Measurements from ENCODE around the gene RTP5.
A peak's percentile ranks its signal among the peaks of the same experiment; 100 is the strongest.

The RTP5 gene

DNA sequence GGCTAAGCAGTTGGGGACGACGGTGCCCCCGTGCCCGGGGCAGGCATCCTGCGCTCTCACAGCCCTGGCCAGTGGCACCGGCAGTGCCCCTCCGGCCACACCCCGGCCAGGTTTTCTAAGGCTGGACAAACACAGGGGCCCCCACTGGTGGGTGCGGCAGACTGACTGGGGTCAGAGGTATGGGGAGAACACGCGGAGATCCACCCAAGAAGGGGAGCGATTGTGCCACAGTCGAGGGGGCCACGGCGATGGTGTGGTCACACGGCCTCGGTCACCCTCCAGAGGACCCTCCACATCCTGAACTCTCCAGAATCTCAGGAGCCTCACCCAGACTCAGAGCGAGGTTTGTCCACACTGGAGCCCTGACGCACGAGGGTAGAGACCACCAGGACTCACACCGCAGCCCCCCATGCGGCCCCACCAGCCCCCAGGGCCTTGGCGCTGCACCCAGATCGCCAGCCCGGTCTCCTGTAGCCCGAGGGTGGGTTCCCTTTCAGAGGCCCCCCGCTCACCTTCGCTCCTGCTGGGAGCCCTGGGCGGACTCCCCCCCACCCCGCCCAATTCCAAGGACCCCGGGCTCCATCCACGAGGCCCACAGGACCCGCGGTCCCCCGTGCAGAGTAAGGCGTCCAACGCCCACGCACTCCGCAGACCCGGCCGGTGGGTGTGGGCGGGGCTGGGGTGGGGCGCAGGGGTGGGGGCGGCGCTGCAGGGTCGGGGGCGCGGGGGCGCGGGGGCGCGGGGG, 26.0 kb upstream of the RTP5 start:
- peak overlapping the region; percentile 35 for H3K4me3 ChIP-seq (ENCODE audit: low read depth, low read length)
- no peak for DNase-seq (ENCODE audit: low read depth)
- TF ChIP-seq MYC (IDR thresholded peaks at IDR 0.05; ENCODE audit: low read depth, low read length) (no peak), POLR2A (IDR thresholded peaks at IDR 0.05; ENCODE audit: extremely low read depth, insufficient read length) (no peak)
- TF ChIP-seq, protein P1, sequence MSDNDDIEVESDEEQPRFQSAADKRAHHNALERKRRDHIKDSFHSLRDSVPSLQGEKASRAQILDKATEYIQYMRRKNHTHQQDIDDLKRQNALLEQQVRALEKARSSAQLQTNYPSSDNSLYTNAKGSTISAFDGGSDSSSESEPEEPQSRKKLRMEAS (IDR thresholded peaks at IDR 0.05; ENCODE audit: low read depth, low read length) = no peak
- TF ChIP-seq, protein P2, sequence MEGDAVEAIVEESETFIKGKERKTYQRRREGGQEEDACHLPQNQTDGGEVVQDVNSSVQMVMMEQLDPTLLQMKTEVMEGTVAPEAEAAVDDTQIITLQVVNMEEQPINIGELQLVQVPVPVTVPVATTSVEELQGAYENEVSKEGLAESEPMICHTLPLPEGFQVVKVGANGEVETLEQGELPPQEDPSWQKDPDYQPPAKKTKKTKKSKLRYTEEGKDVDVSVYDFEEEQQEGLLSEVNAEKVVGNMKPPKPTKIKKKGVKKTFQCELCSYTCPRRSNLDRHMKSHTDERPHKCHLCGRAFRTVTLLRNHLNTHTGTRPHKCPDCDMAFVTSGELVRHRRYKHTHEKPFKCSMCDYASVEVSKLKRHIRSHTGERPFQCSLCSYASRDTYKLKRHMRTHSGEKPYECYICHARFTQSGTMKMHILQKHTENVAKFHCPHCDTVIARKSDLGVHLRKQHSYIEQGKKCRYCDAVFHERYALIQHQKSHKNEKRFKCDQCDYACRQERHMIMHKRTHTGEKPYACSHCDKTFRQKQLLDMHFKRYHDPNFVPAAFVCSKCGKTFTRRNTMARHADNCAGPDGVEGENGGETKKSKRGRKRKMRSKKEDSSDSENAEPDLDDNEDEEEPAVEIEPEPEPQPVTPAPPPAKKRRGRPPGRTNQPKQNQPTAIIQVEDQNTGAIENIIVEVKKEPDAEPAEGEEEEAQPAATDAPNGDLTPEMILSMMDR (IDR thresholded peaks at IDR 0.05; ENCODE audit: low read depth, low read length) = no peak

DNA sequence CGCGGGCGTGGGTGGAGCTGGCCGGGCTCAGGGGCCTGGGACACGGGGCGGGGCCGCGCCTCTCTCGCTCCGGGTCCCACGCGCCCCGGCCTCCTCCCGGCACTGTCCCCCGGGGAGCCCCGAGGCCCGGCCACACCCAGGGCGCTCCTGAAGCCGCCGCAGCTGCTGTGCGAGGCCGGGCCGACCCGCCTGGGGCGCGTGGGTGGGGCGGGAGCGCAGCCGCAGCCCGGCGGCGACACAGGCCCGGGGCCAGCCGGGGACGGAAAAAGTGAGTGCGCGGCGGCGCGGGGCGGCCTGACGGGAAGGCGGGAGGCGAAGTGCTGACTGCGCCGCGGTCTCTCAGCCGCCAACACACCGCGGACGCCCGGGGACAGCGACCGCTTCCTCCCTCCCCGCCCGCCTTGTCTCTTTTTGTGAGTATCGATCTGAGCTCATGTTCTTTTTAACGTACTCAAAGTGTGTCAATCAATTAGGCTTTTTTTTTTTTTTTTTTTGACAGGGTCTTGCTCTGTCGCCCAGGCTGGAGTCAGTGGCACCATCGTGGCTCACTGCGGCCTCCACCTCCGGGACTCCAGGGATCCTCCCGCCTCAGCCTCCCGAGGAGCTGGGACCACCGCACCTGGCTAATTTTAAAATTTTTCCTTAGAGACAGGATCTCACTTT, 25.3 kb upstream of the RTP5 start:
- TF ChIP-seq, protein P1 (IDR thresholded peaks at IDR 0.05; ENCODE audit: low read depth, low read length) = 0 out of 2 replicates have a peak, but pooled peaks have one; percentile 25
- TF ChIP-seq, protein P2 (IDR thresholded peaks at IDR 0.05; ENCODE audit: low read depth, low read length) = no peak
- TF ChIP-seq POLR2A (IDR thresholded peaks at IDR 0.05; ENCODE audit: extremely low read depth, insufficient read length) = no peak
- peak; percentile 14; the same call in 1 of the 2 replicates for TF ChIP-seq MYC (IDR thresholded peaks at IDR 0.05; ENCODE audit: low read depth, low read length)
- peak; percentile 87 for DNase-seq (ENCODE audit: low read depth)
- H3K4me3 ChIP-seq (ENCODE audit: low read depth, low read length) = peak overlapping the region; percentile 25

DNA sequence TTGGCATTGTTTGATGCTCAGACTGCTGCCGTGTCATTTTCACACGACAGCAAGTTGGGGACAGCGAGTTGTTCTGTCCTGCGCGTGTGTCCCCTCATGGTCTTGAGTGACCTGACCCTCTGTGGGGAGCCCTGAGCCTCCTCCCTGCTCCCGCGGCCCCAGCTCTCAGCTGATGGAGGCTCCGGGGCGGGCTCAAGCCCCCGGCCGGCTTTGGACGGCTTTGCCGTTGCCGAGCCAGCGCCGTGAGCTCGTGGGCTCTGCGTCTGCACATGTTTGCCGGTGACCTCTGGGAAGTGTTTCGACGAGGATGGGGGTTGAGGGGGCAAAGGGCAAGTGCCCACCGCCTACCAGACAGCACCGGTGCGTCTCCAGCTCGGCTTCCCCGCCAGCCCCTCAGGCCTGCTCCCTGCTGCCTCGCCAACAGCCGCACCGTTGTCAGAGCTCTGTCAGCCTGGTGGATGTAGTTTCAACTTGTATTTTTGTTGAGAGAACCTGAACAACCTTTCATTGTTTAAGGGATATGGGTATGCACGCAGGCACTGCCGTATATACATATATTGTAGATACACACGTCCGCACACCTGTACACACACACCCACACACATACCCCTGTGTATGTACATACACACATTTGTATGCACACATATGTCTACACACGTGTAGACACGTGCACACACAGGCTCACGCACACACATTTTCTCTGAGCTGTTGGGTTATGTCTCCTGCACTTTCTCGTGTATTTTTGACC, 24.5 kb upstream of the RTP5 start:
- no peak overlapping the region for H3K4me3 ChIP-seq (ENCODE audit: low read depth, low read length)
- peak; percentile 8 for DNase-seq (ENCODE audit: low read depth)
- TF ChIP-seq MYC (IDR thresholded peaks at IDR 0.05; ENCODE audit: low read depth, low read length) = no peak
- no peak for TF ChIP-seq POLR2A (IDR thresholded peaks at IDR 0.05; ENCODE audit: extremely low read depth, insufficient read length)
- TF ChIP-seq, protein P2 (IDR thresholded peaks at IDR 0.05; ENCODE audit: low read depth, low read length) = no peak
- TF ChIP-seq, protein P1 (IDR thresholded peaks at IDR 0.05; ENCODE audit: low read depth, low read length) = no peak

DNA sequence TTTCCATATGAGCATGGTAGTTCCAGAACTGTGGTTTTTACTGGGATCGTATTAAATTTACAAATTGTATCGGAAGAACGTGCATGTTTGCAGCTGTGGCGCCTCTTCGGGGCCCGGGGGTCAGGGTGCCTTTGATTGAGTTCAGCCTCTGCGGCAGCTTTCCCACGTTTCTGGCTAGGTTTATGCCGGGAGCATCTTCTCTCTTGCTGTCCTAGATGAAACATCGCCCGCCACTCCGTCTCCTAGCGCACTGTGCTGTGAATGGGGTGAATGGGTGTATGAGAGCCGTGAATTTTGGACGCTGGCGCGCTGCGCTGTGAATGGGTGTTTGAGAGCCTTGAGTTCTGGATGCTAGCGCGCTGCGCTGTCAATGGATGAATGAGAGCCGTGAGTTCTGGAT, 23.1 kb upstream of the RTP5 start:
- DNase-seq (ENCODE audit: low read depth) = no peak
- H3K4me3 ChIP-seq (ENCODE audit: low read depth, low read length) = no peak overlapping the region
- no peak for TF ChIP-seq MYC (IDR thresholded peaks at IDR 0.05; ENCODE audit: low read depth, low read length)
- no peak for TF ChIP-seq POLR2A (IDR thresholded peaks at IDR 0.05; ENCODE audit: extremely low read depth, insufficient read length)
- TF ChIP-seq, protein P1 (IDR thresholded peaks at IDR 0.05; ENCODE audit: low read depth, low read length) = no peak
- TF ChIP-seq, protein P2 (IDR thresholded peaks at IDR 0.05; ENCODE audit: low read depth, low read length) = no peak

DNA sequence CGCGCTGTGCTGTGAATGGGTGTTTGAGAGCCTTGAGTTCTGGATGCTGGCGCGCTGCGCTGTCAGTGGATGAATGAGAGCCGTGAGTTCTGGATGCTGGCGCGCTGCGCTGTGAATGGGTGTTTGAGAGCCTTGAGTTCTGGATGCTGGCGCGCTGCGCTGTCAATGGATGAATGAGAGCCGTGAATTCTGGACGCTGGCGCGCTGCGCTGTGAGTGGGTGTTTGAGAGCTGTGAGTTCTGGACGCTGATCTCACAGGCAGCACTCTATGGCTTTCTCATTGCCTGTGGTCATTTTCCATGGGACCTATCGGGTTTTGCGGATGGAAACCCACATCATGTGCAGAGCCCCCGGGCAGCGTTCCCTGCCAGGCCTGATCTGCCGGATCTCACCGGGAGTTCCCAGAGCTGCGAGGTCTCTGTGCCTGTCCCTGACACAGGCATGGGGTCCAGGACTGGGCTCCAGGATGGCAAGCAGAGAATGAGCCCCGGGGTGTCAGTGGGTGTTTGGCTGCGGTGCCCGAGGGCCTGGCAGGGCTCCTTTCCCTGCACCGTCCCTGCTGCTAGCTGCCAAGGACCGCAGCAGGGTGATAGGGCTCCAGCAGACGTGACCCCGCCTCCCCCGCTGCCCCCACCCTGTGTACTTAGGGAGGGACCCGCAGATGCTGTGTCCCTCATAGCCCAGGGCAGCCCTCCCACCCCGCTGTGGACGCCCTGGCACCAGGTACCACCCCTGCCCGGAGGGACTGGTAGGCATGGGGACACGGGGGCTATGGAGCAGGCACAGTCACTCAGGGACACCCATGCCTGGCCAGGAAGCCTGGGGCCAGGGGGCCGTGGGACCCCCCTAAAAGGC, 20.5 kb upstream of the RTP5 start:
- no peak overlapping the region for H3K4me3 ChIP-seq (ENCODE audit: low read depth, low read length)
- no peak for DNase-seq (ENCODE audit: low read depth)
- TF ChIP-seq, protein P1 (IDR thresholded peaks at IDR 0.05; ENCODE audit: low read depth, low read length) = no peak
- TF ChIP-seq POLR2A (IDR thresholded peaks at IDR 0.05; ENCODE audit: extremely low read depth, insufficient read length) (no peak), MYC (IDR thresholded peaks at IDR 0.05; ENCODE audit: low read depth, low read length) (no peak)
- TF ChIP-seq, protein P2 (IDR thresholded peaks at IDR 0.05; ENCODE audit: low read depth, low read length) = no peak

Data from NB4 (cell line).